Ascending aorta (tissue), 2 donors: Measurements from ENCODE around the gene HNF1B. TPM values are rescaled to one million over a fixed set of nuclear protein-coding genes. Genes with fewer than 3 reads are reported as not detected.
A peak's percentile ranks its signal among the peaks of the same experiment; 100 is the strongest.

Experiments
- DNase-seq, 2 donors: peaks; one replicate each; pipeline ENCODE4 v3.0.0-alpha.2; 2019; ENCODE audit warnings: low spot score in 2 of 2
- H3K27ac ChIP-seq, 2 donors: fragments of 200-600 bp; sonication (generic); one replicate each; pipeline ENCODE4 v1.5.1; 2016 to 2017; ENCODE audit warnings: mild to moderate bottlenecking in 1 of 2
- H3K27me3 ChIP-seq: fragments of 200-600 bp; sonication (generic); one replicate; pipeline ENCODE4 v1.5.1; 2017
- H3K36me3 ChIP-seq, 2 donors: fragments of 200-600 bp; sonication (generic); one replicate each; pipeline ENCODE4 v1.5.1; 2016
- H3K4me1 ChIP-seq, 2 donors: fragments of 200-600 bp; sonication (generic); one replicate each; pipeline ENCODE4 v1.5.1; 2016 to 2017; ENCODE audit warnings: mild to moderate bottlenecking in 1 of 2
- H3K4me3 ChIP-seq, 2 donors: fragments of 200-600 bp; sonication (generic); one replicate each; pipeline ENCODE4 v1.5.1; 2016 to 2017; ENCODE audit warnings: mild to moderate bottlenecking in 1 of 2
- H3K9me3 ChIP-seq, 2 donors: fragments of 200-600 bp; sonication (generic); one replicate each; pipeline ENCODE4 v1.5.1; 2016
- intact Hi-C: fragments of 100-400 bp; cut with DNase I; formaldehyde crosslinking; loops from one replicate; pipeline ENCODE4 v1.15.1; 2023
- total RNA-seq: library from RNA; depleted of rRNA; stranded (reverse); fragments of >200 nt; gene quantifications from one replicate; pipeline ENCODE4 v1.1.0, GENCODE V29; 2016
- TF ChIP-seq, protein P1 (sequence below), 3 experiments: fragments of 200-600 bp in 2 of 3; fragments of 450-650 bp in 1 of 3; sonication (generic) in 2 of 3; IDR thresholded peaks; one replicate each; pipeline ENCODE4 v1.5.1; 2016 to 2019; ENCODE audit warnings: antibody characterized with exemption in 3 of 3, mild to moderate bottlenecking in 1 of 3, moderate library complexity in 1 of 3

Gene HNF1B
- total RNA-seq, 1 donor from 2014 or later: not detected

DNA sequence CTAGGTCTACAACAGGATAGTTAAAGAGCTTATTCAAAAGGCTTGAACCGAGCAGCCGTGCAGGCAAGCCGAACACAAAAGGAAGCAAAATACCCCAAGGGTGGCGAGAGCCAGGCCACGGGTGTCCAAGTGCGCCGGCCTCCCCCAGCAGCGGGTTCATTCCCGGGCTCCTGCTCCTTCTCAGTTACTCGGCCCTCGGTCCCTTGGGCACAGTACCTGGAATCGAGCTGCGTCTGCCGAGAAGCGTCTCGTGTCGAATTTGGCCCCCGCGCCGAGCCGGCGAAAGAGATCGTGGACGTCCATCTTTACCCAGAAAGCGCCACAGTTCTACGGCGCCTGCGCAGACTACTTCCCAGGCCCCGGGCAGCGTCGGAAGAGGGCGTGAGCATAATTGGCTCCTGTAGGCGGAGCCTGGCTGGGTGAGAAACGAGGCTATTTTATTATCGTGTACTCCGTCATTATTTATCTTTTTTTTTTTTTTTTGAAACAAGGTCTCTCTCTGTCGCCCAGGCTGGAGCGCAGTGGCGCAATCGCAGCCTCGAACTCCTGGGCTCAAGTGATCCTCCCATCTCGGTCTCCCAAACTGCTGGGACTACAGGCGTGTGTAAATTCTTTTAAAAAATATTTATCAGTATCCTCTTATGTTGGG, 101.6 kb downstream of the HNF1B start, which contains the start of gene DDX52:
Gene DDX52 (minus strand): TSS at position 329 of the 649 bp plus-strand sequence. CDS start 26 bp downstream, at position 303.
- no peaks in the 10 kb centered on the region for H3K9me3 ChIP-seq
- no peaks in the 10 kb centered on the region for H3K27me3 ChIP-seq
- H3K36me3 ChIP-seq: peaks cover 5 to 8% of the 10 kb centered on the region in 2 donors
- peak within 1 kb of the TSS; percentile 89 to 91 for H3K27ac ChIP-seq
- intact Hi-C loops: no loop called here
- H3K4me1 ChIP-seq: peaks cover 0 to 2% of the 10 kb centered on the region in 2 donors
- TF ChIP-seq, protein P1, sequence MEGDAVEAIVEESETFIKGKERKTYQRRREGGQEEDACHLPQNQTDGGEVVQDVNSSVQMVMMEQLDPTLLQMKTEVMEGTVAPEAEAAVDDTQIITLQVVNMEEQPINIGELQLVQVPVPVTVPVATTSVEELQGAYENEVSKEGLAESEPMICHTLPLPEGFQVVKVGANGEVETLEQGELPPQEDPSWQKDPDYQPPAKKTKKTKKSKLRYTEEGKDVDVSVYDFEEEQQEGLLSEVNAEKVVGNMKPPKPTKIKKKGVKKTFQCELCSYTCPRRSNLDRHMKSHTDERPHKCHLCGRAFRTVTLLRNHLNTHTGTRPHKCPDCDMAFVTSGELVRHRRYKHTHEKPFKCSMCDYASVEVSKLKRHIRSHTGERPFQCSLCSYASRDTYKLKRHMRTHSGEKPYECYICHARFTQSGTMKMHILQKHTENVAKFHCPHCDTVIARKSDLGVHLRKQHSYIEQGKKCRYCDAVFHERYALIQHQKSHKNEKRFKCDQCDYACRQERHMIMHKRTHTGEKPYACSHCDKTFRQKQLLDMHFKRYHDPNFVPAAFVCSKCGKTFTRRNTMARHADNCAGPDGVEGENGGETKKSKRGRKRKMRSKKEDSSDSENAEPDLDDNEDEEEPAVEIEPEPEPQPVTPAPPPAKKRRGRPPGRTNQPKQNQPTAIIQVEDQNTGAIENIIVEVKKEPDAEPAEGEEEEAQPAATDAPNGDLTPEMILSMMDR (IDR thresholded peaks at IDR 0.05): peak in 1 of 3 experiments; percentile 15
- DNase-seq: peak; percentile 79 to 96
- H3K4me3 ChIP-seq: peak within 1 kb of the TSS; percentile 81 to 90

DNA sequence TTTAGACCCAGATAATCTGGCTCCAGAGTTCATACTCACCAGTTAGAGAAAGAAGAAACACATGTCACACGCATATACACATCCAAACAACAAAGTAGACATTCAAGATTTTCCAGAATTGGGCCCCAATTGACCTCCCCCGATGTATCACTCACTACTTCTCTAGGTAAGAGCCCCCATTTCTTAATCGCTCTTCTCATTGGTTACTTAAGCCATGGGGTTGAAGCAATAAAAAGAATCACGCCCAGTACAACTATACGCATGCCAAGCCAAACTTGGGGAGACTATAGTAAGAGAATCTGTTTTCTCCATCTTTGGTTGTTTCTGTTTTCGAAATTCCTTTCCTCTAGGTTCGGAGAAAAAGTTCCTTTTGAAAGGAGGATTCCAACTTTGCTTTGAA, 102.2 kb downstream of the HNF1B start:
- TF ChIP-seq, protein P1 (IDR thresholded peaks at IDR 0.05): no peak
- Histone ChIP-seq H3K4me1 (peaks cover 0 to 2% of the 10 kb centered on the region in 2 donors), H3K36me3 (peaks cover 5 to 14% of the 10 kb centered on the region in 2 donors), H3K27me3 (no peaks in the 10 kb centered on the region), H3K9me3 (no peaks in the 10 kb centered on the region), H3K4me3 (peak overlapping the region; percentile 81 to 90), H3K27ac (peak overlapping the region; percentile 89 to 91)
- no peak for DNase-seq
- intact Hi-C loops: no loop called here

DNA sequence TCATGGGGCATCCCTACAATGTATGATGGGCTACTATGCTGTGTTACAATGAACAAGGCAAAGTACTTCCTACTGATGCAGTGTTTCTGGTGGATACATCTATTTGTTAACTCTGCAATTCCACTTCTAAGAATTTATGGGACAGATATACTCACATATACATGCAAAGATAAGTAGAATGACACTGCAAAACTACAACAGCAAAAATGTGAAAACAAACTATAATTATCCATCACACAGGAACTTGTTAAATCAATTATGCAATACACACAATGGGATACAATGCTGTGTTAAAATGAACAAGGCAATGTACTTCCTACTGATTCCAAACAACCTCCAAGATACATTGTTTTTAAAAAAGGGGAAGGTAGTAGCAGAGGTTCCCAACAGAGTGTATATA, 104.8 kb downstream of the HNF1B start:
- intact Hi-C loops: no loop called here
- Histone ChIP-seq H3K9me3 (no peaks in the 10 kb centered on the region), H3K27me3 (no peaks in the 10 kb centered on the region), H3K4me1 (peaks cover 0 to 2% of the 10 kb centered on the region in 2 donors), H3K4me3 (no peak overlapping the region), H3K36me3 (peaks cover 9 to 30% of the 10 kb centered on the region in 2 donors), H3K27ac (no peak overlapping the region)
- DNase-seq: no peak
- TF ChIP-seq, protein P1 (IDR thresholded peaks at IDR 0.05): no peak

DNA sequence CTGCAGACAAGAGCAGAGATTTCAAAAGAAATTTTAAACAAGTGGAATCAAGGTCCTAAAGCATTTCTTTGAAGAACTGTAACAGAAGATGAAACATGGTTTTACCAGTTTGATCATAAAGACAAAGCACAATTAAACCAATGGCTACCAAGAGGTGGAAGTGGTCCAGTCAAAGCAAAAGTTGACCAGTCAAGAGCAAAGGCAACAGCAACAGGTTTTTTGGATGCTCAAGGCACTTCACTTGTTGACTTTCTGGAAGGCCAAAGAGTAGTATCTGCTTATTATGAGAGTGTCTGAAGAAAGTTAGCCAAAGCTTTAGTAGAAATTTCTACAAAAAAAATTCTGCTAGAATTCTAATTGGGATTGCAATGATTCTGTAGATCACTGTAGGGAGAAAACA, 106.9 kb downstream of the HNF1B start:
- DNase-seq: no peak
- H3K9me3 ChIP-seq: no peaks in the 10 kb centered on the region
- H3K4me1 ChIP-seq: peaks cover 0 to 2% of the 10 kb centered on the region in 2 donors
- TF ChIP-seq, protein P1 (IDR thresholded peaks at IDR 0.05): no peak
- H3K27me3 ChIP-seq: no peaks in the 10 kb centered on the region
- intact Hi-C loops: no loop called here
- peaks cover 9 to 37% of the 10 kb centered on the region in 2 donors for H3K36me3 ChIP-seq
- H3K27ac ChIP-seq: no peak overlapping the region
- no peak overlapping the region for H3K4me3 ChIP-seq

Other genes starting within 250 kb of the HNF1B start
- gene SYNRG, start 135.6 kb downstream of the HNF1B start, total RNA-seq: 47.1 TPM
- 12.6 TPM for gene DDX52, start 101.6 kb downstream of the HNF1B start, total RNA-seq
- not detected for gene TBC1D3K, start 179.4 kb upstream of the HNF1B start, total RNA-seq
- 7.7 TPM for gene TBC1D3L, start 244.0 kb upstream of the HNF1B start, total RNA-seq